Erythroblast (primary cell): ENCODE measurements around the gene CD300C.

Experiments
- GATA1 ChIP-seq: IDR thresholded peaks from 2 replicates; pipeline ENCODE4 v1.6.1; 2011; ENCODE audit warnings: low read depth, mild to moderate bottlenecking, control low read depth, low read length, moderate library complexity
- POLR2A ChIP-seq: IDR thresholded peaks from 2 replicates; pipeline ENCODE4 v1.6.1; 2011; ENCODE audit warnings: mild to moderate bottlenecking, low read length

DNA sequence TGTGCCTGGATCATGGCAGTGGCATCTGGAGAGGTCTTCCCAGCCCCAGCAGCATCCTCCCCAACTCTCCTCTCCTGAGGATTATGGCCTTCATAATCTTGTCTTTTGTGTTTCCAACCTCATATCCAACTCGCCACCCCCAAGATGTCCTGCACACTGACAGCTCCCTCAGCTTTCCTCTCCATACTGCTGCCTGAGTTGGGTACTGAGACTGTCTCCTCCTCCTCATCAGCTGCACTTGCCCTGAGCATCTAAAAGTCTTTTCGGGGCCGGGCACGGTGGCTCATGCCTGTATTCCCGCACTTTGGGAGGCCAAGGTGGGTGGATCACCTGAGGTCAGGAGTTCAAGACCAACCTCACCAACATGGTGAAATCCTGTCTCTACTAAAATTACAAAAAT lies 16.7 kb downstream of the CD300C start:
- TF ChIP-seq POLR2A (no peak), GATA1 (no peak)
